Lower leg skin (tissue), 3 donors: ENCODE results near the gene HTD2.

ENCODE experiments used
- POLR2A ChIP-seq, 2 donors: fragments of 450-650 bp; IDR thresholded peaks; one replicate each; pipeline ENCODE4 v1.6.1; 2016 to 2017; ENCODE audit warnings: antibody characterized with exemption in 2 of 2, mild to moderate bottlenecking in 1 of 2, moderate library complexity in 1 of 2
- TF ChIP-seq, protein P1 (sequence below), 3 donors: fragments of 450-650 bp; IDR thresholded peaks; one replicate each; pipeline ENCODE4 v1.5.1; 2016; ENCODE audit warnings: antibody characterized with exemption in 3 of 3, mild to moderate bottlenecking in 3 of 3, moderate library complexity in 2 of 3

DNA sequence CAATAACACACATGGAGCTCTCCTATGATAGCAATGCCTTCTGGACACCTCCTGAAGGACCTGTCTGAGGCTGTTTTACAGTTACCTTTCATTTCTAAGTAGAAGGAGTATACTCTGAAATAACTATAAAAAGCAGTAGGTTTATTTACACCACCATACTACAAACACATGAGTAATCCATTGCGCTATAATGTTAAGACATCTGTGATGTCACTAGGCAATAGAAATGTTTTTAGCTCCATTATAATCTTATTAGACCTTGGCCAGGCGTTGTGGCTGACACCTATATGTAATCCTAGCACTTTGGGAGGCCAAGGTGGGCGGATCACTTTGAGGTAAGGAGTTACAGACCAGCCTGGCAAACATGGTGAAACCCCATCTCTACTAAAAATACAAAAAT lies 51.1 kb downstream of the HTD2 start:
- TF ChIP-seq POLR2A (IDR thresholded peaks at IDR 0.05), result no peak
- TF ChIP-seq, protein P1, sequence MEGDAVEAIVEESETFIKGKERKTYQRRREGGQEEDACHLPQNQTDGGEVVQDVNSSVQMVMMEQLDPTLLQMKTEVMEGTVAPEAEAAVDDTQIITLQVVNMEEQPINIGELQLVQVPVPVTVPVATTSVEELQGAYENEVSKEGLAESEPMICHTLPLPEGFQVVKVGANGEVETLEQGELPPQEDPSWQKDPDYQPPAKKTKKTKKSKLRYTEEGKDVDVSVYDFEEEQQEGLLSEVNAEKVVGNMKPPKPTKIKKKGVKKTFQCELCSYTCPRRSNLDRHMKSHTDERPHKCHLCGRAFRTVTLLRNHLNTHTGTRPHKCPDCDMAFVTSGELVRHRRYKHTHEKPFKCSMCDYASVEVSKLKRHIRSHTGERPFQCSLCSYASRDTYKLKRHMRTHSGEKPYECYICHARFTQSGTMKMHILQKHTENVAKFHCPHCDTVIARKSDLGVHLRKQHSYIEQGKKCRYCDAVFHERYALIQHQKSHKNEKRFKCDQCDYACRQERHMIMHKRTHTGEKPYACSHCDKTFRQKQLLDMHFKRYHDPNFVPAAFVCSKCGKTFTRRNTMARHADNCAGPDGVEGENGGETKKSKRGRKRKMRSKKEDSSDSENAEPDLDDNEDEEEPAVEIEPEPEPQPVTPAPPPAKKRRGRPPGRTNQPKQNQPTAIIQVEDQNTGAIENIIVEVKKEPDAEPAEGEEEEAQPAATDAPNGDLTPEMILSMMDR (IDR thresholded peaks at IDR 0.05), result no peak
